H9 (cell line): Measurements from ENCODE around the gene MRPL54. TPM values are rescaled to one million over a fixed set of nuclear protein-coding genes. Genes with fewer than 3 reads are reported as not detected.
"Not testable (repeated sequence)": the region's sequence is repeated elsewhere in the genome, so short reads cannot be mapped to it uniquely, and the experiment has no call there.

ENCODE experiments used
- DNase-seq: peaks from one replicate; pipeline ENCODE4 v3.0.0-alpha.2; 2017
- H2AFZ ChIP-seq: one replicate; pipeline ENCODE4 v1.6.1; 2013; ENCODE audit warnings: mild to moderate bottlenecking, low read length, control low read depth, moderate library complexity
- H2AK5ac ChIP-seq: 2 replicates; pipeline ENCODE4 v1.6.1; 2013; ENCODE audit warnings: low read length, control low read depth, mixed read lengths; ENCODE audit not compliant: insufficient read length
- H2BK120ac ChIP-seq: one replicate; pipeline ENCODE4 v1.6.1; 2013; ENCODE audit warnings: low read depth, mild to moderate bottlenecking, low read length, control low read depth, inconsistent platforms; ENCODE audit not compliant: poor library complexity, severe bottlenecking
- H2BK12ac ChIP-seq: 2 replicates; pipeline ENCODE4 v1.6.1; 2013; ENCODE audit warnings: low read length, control low read depth, mixed read lengths, low read depth; ENCODE audit not compliant: insufficient read length
- H2BK15ac ChIP-seq: 2 replicates; pipeline ENCODE4 v1.6.1; 2013; ENCODE audit warnings: low read depth, low read length, control low read depth
- H2BK20ac ChIP-seq: one replicate; pipeline ENCODE4 v1.6.1; 2013; ENCODE audit warnings: low read depth, mild to moderate bottlenecking, low read length, control low read depth, inconsistent platforms; ENCODE audit not compliant: poor library complexity, severe bottlenecking
- H2BK5ac ChIP-seq: 2 replicates; pipeline ENCODE4 v1.6.1; 2013; ENCODE audit warnings: low read length, control low read depth, mixed read lengths; ENCODE audit not compliant: insufficient read length
- H3K14ac ChIP-seq: 2 replicates; pipeline ENCODE4 v1.6.1; 2013; ENCODE audit warnings: low read length, control low read depth; ENCODE audit not compliant: insufficient read depth
- H3K18ac ChIP-seq: 2 replicates; pipeline ENCODE4 v1.6.1; 2013; ENCODE audit warnings: low read depth, mild to moderate bottlenecking, mixed read lengths, low read length, control low read depth; ENCODE audit not compliant: insufficient read length
- H3K23ac ChIP-seq: 2 replicates; pipeline ENCODE4 v1.6.1; 2013; ENCODE audit warnings: low read length, control low read depth, mixed read lengths, low read depth; ENCODE audit not compliant: insufficient read length
- H3K23me2 ChIP-seq: 2 replicates; pipeline ENCODE4 v1.6.1; 2013; ENCODE audit warnings: low read depth, mild to moderate bottlenecking, mixed read lengths, low read length, control low read depth; ENCODE audit not compliant: insufficient read length, poor library complexity, severe bottlenecking
- H3K27ac ChIP-seq: 2 replicates; pipeline ENCODE4 v1.5.1; 2013; ENCODE audit warnings: low read length, control low read depth, mixed read lengths, low read depth; ENCODE audit not compliant: insufficient read length
- H3K27me3 ChIP-seq: 2 replicates; pipeline ENCODE4 v1.6.1; 2013; ENCODE audit warnings: low read length, control low read depth, inconsistent platforms; ENCODE audit not compliant: insufficient read depth
- H3K4ac ChIP-seq: 2 replicates; pipeline ENCODE4 v1.6.1; 2013; ENCODE audit warnings: low read depth, mild to moderate bottlenecking, control low read depth, inconsistent platforms, low read length, moderate library complexity
- H3K4me1 ChIP-seq: 2 replicates; pipeline ENCODE4 v1.6.1; 2013; ENCODE audit warnings: low read length, control low read depth, inconsistent platforms; ENCODE audit not compliant: insufficient read depth
- H3K4me2 ChIP-seq: 2 replicates; pipeline ENCODE4 v1.6.1; 2013; ENCODE audit warnings: low read length, control low read depth, mixed read lengths; ENCODE audit not compliant: insufficient read length, insufficient read depth
- H3K56ac ChIP-seq: 2 replicates; pipeline ENCODE4 v1.6.1; 2013; ENCODE audit warnings: low read depth, mild to moderate bottlenecking, mixed read lengths, low read length, control low read depth; ENCODE audit not compliant: insufficient read length
- H3K79me1 ChIP-seq: 2 replicates; pipeline ENCODE4 v1.6.1; 2013; ENCODE audit warnings: low read depth, mild to moderate bottlenecking, moderate library complexity, low read length, control low read depth, inconsistent platforms; ENCODE audit not compliant: insufficient read depth, poor library complexity, severe bottlenecking
- H3K79me2 ChIP-seq: 2 replicates; pipeline ENCODE4 v1.6.1; 2013; ENCODE audit warnings: low read length, control low read depth, inconsistent platforms; ENCODE audit not compliant: insufficient read depth
- H3K9ac ChIP-seq: 2 replicates; pipeline ENCODE4 v1.6.1; 2013; ENCODE audit warnings: low read length, control low read depth, mixed read lengths; ENCODE audit not compliant: insufficient read length; ENCODE audit errors: extremely low read depth
- H3K9me3 ChIP-seq: one replicate; pipeline ENCODE4 v1.6.1; 2013; ENCODE audit warnings: low read depth, low read length, inconsistent platforms; ENCODE audit not compliant: control insufficient read depth
- H3T11ph ChIP-seq: one replicate; pipeline ENCODE4 v1.6.1; 2013; ENCODE audit warnings: mild to moderate bottlenecking, low read length, control low read depth, inconsistent platforms
- H4K20me1 ChIP-seq: one replicate; pipeline ENCODE4 v1.6.1; 2013; ENCODE audit not compliant: control insufficient read depth, insufficient read length, insufficient read depth
- H4K5ac ChIP-seq: 2 replicates; pipeline ENCODE4 v1.6.1; 2013; ENCODE audit warnings: low read depth, mild to moderate bottlenecking, mixed read lengths, low read length, control low read depth; ENCODE audit not compliant: insufficient read length
- H4K8ac ChIP-seq: replicated peaks from 2 replicates; pipeline ENCODE4 v1.6.1; 2013; ENCODE audit warnings: low read length, control low read depth, mixed read lengths, low read depth; ENCODE audit not compliant: insufficient read length
- H4K91ac ChIP-seq: 2 replicates; pipeline ENCODE4 v1.6.1; 2013; ENCODE audit warnings: low read depth, mild to moderate bottlenecking, moderate library complexity, mixed read lengths, low read length, control low read depth; ENCODE audit not compliant: insufficient read length
- H3K27ac Mint-ChIP-seq, 3 experiments: 2 replicates in 2 of 3; 3 replicates in 1 of 3; pipeline ENCODE4 v1.8.0; 2020 to 2021; ENCODE audit warnings: mixed read lengths in 3 of 3, mild to moderate bottlenecking in 1 of 3, moderate library complexity in 1 of 3
- H3K27me3 Mint-ChIP-seq: 2 replicates; pipeline ENCODE4 v1.8.0; 2021; ENCODE audit warnings: low read depth, mild to moderate bottlenecking, moderate library complexity, mixed read lengths
- H3K36me3 Mint-ChIP-seq, 3 experiments: 2 replicates in 2 of 3; 3 replicates in 1 of 3; pipeline ENCODE4 v1.8.0; 2020 to 2021; ENCODE audit warnings: low read depth in 3 of 3, mixed read lengths in 3 of 3; ENCODE audit not compliant: insufficient read depth in 1 of 3
- H3K4me1 Mint-ChIP-seq, 2 experiments: 2 replicates each; pipeline ENCODE4 v1.8.0; 2020; ENCODE audit warnings: mixed read lengths in 2 of 2
- H3K4me3 Mint-ChIP-seq, 2 experiments: 2 replicates in 1 of 2; 3 replicates in 1 of 2; pipeline ENCODE4 v1.8.0; 2020 to 2021; ENCODE audit warnings: mild to moderate bottlenecking in 2 of 2, mixed read lengths in 2 of 2, moderate library complexity in 1 of 2
- H3K9me3 Mint-ChIP-seq, 2 experiments: 2 replicates in 1 of 2; 3 replicates in 1 of 2; pipeline ENCODE4 v1.8.0; 2020; ENCODE audit warnings: mild to moderate bottlenecking in 2 of 2, mixed read lengths in 2 of 2, moderate library complexity in 1 of 2
- WGBS: extraction: QIAGEN DNeasy Blood & Tissue Kit; methylation state at CpG from one replicate; pipeline ENCODE4 v1.1.7; 2013; ENCODE audit warnings: missing lambda C conversion rate, low lambda C conversion rate, mixed read lengths; ENCODE audit not compliant: insufficient read length; ENCODE audit errors: extremely low coverage; 5-methylcytosine and 5-hydroxymethylcytosine counted together
- total RNA-seq: library from RNA; stranded (reverse); gene quantifications from 2 replicates; pipeline ENCODE4 v1.2.1, GENCODE V29; 2021
- TF ChIP-seq, protein P1 (sequence below): fragments of 200-600 bp; sonication (generic); conservative IDR thresholded peaks from 3 replicates; pipeline ENCODE4 v1.8.0; 2021; ENCODE audit warnings: antibody characterized with exemption, mild to moderate bottlenecking

MRPL54 gene
- total RNA-seq, 1 experiment from 2014 or later = 60.0 TPM

DNA sequence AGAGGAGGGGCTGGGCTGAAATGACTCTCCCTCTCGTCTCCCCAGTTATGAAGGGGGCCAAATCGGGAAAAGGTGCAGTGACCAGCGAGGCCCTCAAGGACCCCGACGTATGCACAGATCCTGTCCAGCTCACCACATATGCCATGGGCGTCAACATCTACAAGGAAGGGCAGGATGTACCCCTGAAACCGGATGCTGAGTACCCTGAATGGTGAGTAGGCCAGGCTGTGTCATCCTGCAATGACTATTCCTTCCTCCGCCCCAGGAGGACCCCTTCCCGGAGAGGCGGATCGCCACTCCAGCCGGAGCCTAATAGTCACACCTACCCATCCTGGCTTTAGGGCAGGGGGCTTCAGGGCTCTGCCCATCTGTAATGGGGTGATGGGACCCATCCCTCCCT, 2.6 kb downstream of the MRPL54 start:
- H3K14ac ChIP-seq = no peak overlapping the region
- TF ChIP-seq, protein P1, sequence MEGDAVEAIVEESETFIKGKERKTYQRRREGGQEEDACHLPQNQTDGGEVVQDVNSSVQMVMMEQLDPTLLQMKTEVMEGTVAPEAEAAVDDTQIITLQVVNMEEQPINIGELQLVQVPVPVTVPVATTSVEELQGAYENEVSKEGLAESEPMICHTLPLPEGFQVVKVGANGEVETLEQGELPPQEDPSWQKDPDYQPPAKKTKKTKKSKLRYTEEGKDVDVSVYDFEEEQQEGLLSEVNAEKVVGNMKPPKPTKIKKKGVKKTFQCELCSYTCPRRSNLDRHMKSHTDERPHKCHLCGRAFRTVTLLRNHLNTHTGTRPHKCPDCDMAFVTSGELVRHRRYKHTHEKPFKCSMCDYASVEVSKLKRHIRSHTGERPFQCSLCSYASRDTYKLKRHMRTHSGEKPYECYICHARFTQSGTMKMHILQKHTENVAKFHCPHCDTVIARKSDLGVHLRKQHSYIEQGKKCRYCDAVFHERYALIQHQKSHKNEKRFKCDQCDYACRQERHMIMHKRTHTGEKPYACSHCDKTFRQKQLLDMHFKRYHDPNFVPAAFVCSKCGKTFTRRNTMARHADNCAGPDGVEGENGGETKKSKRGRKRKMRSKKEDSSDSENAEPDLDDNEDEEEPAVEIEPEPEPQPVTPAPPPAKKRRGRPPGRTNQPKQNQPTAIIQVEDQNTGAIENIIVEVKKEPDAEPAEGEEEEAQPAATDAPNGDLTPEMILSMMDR = no peak
- H3K36me3 Mint-ChIP-seq = peaks cover 6 to 17% (median 12%) of the 10 kb centered on the region in 3 experiments; a peak in 5 of 7 replicates

DNA sequence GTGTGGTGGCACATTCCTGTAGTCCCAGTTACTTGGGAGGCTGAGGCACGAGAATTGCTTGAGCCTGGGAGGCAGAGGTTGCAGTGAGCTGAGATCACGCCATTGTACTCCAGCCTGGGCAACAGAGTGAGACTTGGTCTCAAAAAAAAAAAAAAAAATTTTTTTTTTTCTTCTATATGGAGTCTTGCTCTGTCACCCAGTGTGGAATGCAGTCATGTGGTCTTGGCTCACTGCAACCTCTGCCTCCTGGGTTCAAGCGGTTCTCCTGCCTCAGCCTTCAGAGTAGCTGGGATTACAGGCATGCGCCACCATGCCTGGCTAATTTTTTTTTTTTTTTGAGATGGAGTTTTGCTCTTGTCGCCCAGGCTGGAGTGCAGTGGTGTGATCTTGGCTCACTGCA, 3.3 kb downstream of the MRPL54 start:
- H3K79me2 ChIP-seq, H3K9me3 ChIP-seq, H3K18ac ChIP-seq, H2BK12ac ChIP-seq, H3K23ac ChIP-seq, H3K23me2 ChIP-seq, H3K27ac Mint-ChIP-seq, H3K14ac ChIP-seq, H4K20me1 ChIP-seq, H3K4me3 Mint-ChIP-seq, H3K79me1 ChIP-seq, H2BK120ac ChIP-seq, H3K27me3 ChIP-seq, H3K4me1 ChIP-seq, H3K9me3 Mint-ChIP-seq, H2BK15ac ChIP-seq, H4K5ac ChIP-seq, H3K4ac ChIP-seq, H3K27me3 Mint-ChIP-seq, H4K8ac ChIP-seq, DNase-seq, H3K9ac ChIP-seq, H3T11ph ChIP-seq, H3K4me2 ChIP-seq, H2BK20ac ChIP-seq, H3K56ac ChIP-seq, H2AK5ac ChIP-seq, H4K91ac ChIP-seq, H3K27ac ChIP-seq, H2AFZ ChIP-seq, H2BK5ac ChIP-seq: not testable (repeated sequence)
- WGBS = no CpG with 5 or more reads among the region's 5 CpGs
- Mint-ChIP-seq H3K4me1 (peaks cover 4 to 14% of the 10 kb centered on the region in 2 experiments; a peak in 3 of 4 replicates), H3K36me3 (peaks cover 6 to 17% (median 12%) of the 10 kb centered on the region in 3 experiments; a peak in 5 of 7 replicates)

More for the DNA sequence above, 2.6 kb downstream of the MRPL54 start:
- no peak overlapping the region for H2BK12ac ChIP-seq
- no peak overlapping the region for H3T11ph ChIP-seq
- no peak overlapping the region for H3K4me2 ChIP-seq
- H2AFZ ChIP-seq = no peak overlapping the region
- H4K91ac ChIP-seq = no peak overlapping the region
- no peaks in the 10 kb centered on the region for H3K79me1 ChIP-seq
- no peak overlapping the region for H3K56ac ChIP-seq
- no peak overlapping the region for H4K8ac ChIP-seq
- no peaks in the 10 kb centered on the region for H3K79me2 ChIP-seq
- no peaks in the 10 kb centered on the region for H3K27me3 Mint-ChIP-seq
- no peak overlapping the region for H2AK5ac ChIP-seq
- no peak overlapping the region for H2BK15ac ChIP-seq
- H3K9ac ChIP-seq = no peak overlapping the region
- peaks cover 4% of the 10 kb centered on the region for H3K23me2 ChIP-seq
- H2BK5ac ChIP-seq = no peak overlapping the region
- no peak overlapping the region for H2BK20ac ChIP-seq
- WGBS = no CpG with 5 or more reads among the region's 12 CpGs
- H3K18ac ChIP-seq = no peak overlapping the region
- DNase-seq = no peak
- no peaks in the 10 kb centered on the region for H3K27me3 ChIP-seq
- no peak overlapping the region for H3K27ac Mint-ChIP-seq
- H4K5ac ChIP-seq = no peak overlapping the region
- no peak overlapping the region for H3K4me3 Mint-ChIP-seq
- H3K4me1 ChIP-seq = no peaks in the 10 kb centered on the region
- H3K23ac ChIP-seq = no peak overlapping the region
- no peak overlapping the region for H3K27ac ChIP-seq
- H3K4ac ChIP-seq = no peak overlapping the region
- no peaks in the 10 kb centered on the region for H3K9me3 ChIP-seq
- no peaks in the 10 kb centered on the region for H4K20me1 ChIP-seq
- H2BK120ac ChIP-seq = no peak overlapping the region
- H3K4me1 Mint-ChIP-seq = peaks cover 4 to 14% of the 10 kb centered on the region in 2 experiments; a peak in 3 of 4 replicates
- no peaks in the 10 kb centered on the region; a peak in 1 of 5 replicates for H3K9me3 Mint-ChIP-seq
